A549 (cell line): ENCODE measurements around the gene ACER2.

ENCODE experiments used
- BCL3 ChIP-seq: fragments of >200 bp; sonication (Bioruptor Twin); formaldehyde crosslinking; IDR thresholded peaks from 3 replicates; pipeline ENCODE4 v1.6.1; 2016
- BHLHE40 ChIP-seq: IDR thresholded peaks from 2 replicates; pipeline ENCODE4 v1.6.1; 2012; ENCODE audit warnings: low read depth, low read length, inconsistent platforms
- CTCF ChIP-seq: fragments of >200 bp; sonication (Bioruptor Twin); formaldehyde crosslinking; IDR thresholded peaks from 3 replicates; pipeline ENCODE4 v1.5.1; 2016
- EP300 ChIP-seq, 2 experiments: fragments of >200 bp; sonication (Bioruptor Twin); formaldehyde crosslinking; IDR thresholded peaks; 2 replicates in 1 of 2; 3 replicates in 1 of 2; pipeline ENCODE4 v1.6.1; 2016 to 2017
- ESRRA ChIP-seq: fragments of 150-350 bp; IDR thresholded peaks from 2 replicates; pipeline ENCODE4 v1.6.1; 2014; ENCODE audit warnings: mild to moderate bottlenecking, low read length, borderline replicate concordance
- HOXB13 ChIP-seq: fragments of 250-450 bp; sonication (Bioruptor Pico); IDR thresholded peaks from 2 replicates; pipeline ENCODE4 v1.5.0; 2020; ENCODE audit warnings: low read depth, mild to moderate bottlenecking, moderate library complexity
- JUN ChIP-seq, 2 experiments: fragments of >200 bp; sonication (Bioruptor Twin); formaldehyde crosslinking; IDR thresholded peaks; 2 replicates in 1 of 2; 3 replicates in 1 of 2; pipeline ENCODE4 v1.6.1; 2016 to 2017
- KDM5A ChIP-seq: fragments of 200-600 bp; sonication (generic); IDR thresholded peaks from 2 replicates; pipeline ENCODE4 v1.6.1; 2016; ENCODE audit warnings: antibody characterized with exemption, mild to moderate bottlenecking
- PHF8 ChIP-seq: fragments of 200-600 bp; sonication (generic); IDR thresholded peaks from 2 replicates; pipeline ENCODE4 v1.6.1; 2016; ENCODE audit warnings: low read depth, mild to moderate bottlenecking, antibody characterized with exemption, moderate library complexity, borderline replicate concordance
- POLR2A ChIP-seq: IDR thresholded peaks from 2 replicates; pipeline ENCODE4 v1.6.1; 2012; ENCODE audit warnings: mild to moderate bottlenecking, low read length
- RNF2 ChIP-seq: fragments of 200-600 bp; sonication (generic); IDR thresholded peaks from 2 replicates; pipeline ENCODE4 v1.6.1; 2016; ENCODE audit warnings: low read depth, mild to moderate bottlenecking, antibody characterized with exemption, moderate library complexity, borderline replicate concordance

GRCh38 chr9:19451240-19452087, 42.7 kb downstream of the ACER2 start:
- no peak for TF ChIP-seq JUN (IDR thresholded peaks at IDR 0.05)
- TF ChIP-seq CTCF: no peak
- no peak for TF ChIP-seq RNF2
- no peak for TF ChIP-seq ESRRA
- no peak for TF ChIP-seq EP300 (IDR thresholded peaks at IDR 0.05)
- no peak for TF ChIP-seq BCL3
- TF ChIP-seq PHF8: no peak
- TF ChIP-seq BHLHE40: no peak
- no peak for TF ChIP-seq POLR2A
- TF ChIP-seq HOXB13: no peak
- no peak for TF ChIP-seq KDM5A
